Measurements from ENCODE around the gene ENTPD2.

- TF ChIP-seq, protein P1, sequence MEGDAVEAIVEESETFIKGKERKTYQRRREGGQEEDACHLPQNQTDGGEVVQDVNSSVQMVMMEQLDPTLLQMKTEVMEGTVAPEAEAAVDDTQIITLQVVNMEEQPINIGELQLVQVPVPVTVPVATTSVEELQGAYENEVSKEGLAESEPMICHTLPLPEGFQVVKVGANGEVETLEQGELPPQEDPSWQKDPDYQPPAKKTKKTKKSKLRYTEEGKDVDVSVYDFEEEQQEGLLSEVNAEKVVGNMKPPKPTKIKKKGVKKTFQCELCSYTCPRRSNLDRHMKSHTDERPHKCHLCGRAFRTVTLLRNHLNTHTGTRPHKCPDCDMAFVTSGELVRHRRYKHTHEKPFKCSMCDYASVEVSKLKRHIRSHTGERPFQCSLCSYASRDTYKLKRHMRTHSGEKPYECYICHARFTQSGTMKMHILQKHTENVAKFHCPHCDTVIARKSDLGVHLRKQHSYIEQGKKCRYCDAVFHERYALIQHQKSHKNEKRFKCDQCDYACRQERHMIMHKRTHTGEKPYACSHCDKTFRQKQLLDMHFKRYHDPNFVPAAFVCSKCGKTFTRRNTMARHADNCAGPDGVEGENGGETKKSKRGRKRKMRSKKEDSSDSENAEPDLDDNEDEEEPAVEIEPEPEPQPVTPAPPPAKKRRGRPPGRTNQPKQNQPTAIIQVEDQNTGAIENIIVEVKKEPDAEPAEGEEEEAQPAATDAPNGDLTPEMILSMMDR (conservative IDR thresholded peaks at IDR 0.05) = peak; percentile 82
- TF ChIP-seq ZFX (IDR thresholded peaks at IDR 0.05) = no peak
Observed at GRCh38 chr9:137035507-137035834, 18.4 kb downstream of the ENTPD2 start.
